OCI-LY3 (cell line): Measurements from ENCODE around the gene VAMP5.
A peak's percentile ranks its signal among the peaks of the same experiment; 100 is the strongest.

ENCODE experiments used
- CTCF ChIP-seq: fragments of 200-600, 300-600 bp; sonication (generic); IDR thresholded peaks from 2 replicates; pipeline ENCODE4 v1.5.1; 2014; ENCODE audit warnings: antibody characterized with exemption, low read length, low read depth
- EZH2phosphoT487 ChIP-seq: fragments of 200-600 bp; shearing (Covaris generic); IDR thresholded peaks from 2 replicates; pipeline ENCODE4 v1.6.1; 2018; ENCODE audit warnings: antibody characterized with exemption, mixed run types, low read depth

GRCh38 chr2:85538507-85539360 lies 45.5 kb upstream of the VAMP5 start, which contains the start of gene MAT2A:
- peak; percentile 45 for TF ChIP-seq CTCF
- no peak for TF ChIP-seq EZH2phosphoT487
